Lower leg skin (tissue), 4 donors: ENCODE results near the gene USF1. TPM values are rescaled to one million over a fixed set of nuclear protein-coding genes. Genes with fewer than 3 reads are reported as not detected.
A peak's percentile ranks its signal among the peaks of the same experiment; 100 is the strongest.

Experiments used
- DNase-seq, 2 donors: peaks; one replicate each; pipeline ENCODE4 v3.0.0-alpha.2; 2019; ENCODE audit warnings: low spot score in 2 of 2
- H3K4me3 ChIP-seq: fragments of 200-600 bp; sonication (generic); 2 replicates; pipeline ENCODE4 v1.5.1; 2017; ENCODE audit warnings: mild to moderate bottlenecking, low read depth; ENCODE audit not compliant: poor library complexity, severe bottlenecking
- POLR2A ChIP-seq, 2 donors: fragments of 450-650 bp; IDR thresholded peaks; one replicate each; pipeline ENCODE4 v1.6.1; 2016 to 2017; ENCODE audit warnings: antibody characterized with exemption in 2 of 2, mild to moderate bottlenecking in 1 of 2, moderate library complexity in 1 of 2
- WGBS, 2 donors: methylation state at CpG; one replicate each; pipeline ENCODE4 v1.1.5; 2018; 5-methylcytosine and 5-hydroxymethylcytosine counted together
- intact Hi-C: fragments of 100-400 bp; cut with DNase I; formaldehyde crosslinking; loops from one replicate; pipeline ENCODE4 v1.15.0; 2023; ENCODE audit warnings: low total_unique reads
- total RNA-seq, 4 donors: library from RNA; depleted of rRNA; stranded (reverse); fragments of >200 nt; gene quantifications; one replicate each; pipeline ENCODE4 v1.1.0, GENCODE V29; 2016
- TF ChIP-seq, protein P1 (sequence below), 3 donors: fragments of 450-650 bp; IDR thresholded peaks; one replicate each; pipeline ENCODE4 v1.5.1; 2016; ENCODE audit warnings: antibody characterized with exemption in 3 of 3, mild to moderate bottlenecking in 3 of 3, moderate library complexity in 2 of 3

USF1 gene
- total RNA-seq, 4 donors from 2014 or later, result 35.3 to 59.4 (median 43.3) TPM

DNA sequence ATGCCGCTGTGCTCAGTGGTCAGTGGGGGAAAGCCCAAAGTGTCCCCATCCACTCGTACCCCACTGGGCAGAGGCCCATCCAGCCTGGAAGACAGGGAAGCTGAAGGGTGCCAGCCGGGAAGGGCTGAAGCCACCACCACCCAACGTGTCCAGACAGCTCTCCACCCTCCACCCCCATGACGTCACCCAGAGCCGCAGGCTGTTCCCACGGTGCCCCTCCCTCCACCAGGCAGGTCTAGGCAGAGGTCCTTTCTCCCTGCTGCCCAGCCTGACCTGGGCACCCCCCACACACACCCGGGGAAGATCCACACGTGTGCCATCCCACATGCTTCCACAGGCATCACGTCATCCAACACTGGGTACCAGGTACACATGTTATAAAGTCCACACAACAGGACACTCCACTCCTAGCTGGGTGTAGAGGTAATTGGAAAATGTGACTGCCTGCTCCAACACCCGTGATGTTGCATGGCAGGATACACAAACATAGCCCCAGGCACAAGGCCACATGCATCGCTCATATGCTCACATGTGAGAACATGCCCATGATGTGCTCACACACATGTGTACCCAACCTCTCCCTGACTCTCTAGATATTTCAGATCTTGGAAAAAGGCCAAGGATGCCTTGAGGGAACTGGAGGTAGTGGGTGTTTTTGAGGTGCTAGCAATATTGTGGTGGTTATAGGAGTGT lies 29.0 kb upstream of the USF1 start:
- intact Hi-C loops, result no loop called here
- 53 to 58% methylated on average over 11 to 12 of the region's 12 CpGs for WGBS, 2 donors
- H3K4me3 ChIP-seq, result no peak overlapping the region
- TF ChIP-seq, protein P1, sequence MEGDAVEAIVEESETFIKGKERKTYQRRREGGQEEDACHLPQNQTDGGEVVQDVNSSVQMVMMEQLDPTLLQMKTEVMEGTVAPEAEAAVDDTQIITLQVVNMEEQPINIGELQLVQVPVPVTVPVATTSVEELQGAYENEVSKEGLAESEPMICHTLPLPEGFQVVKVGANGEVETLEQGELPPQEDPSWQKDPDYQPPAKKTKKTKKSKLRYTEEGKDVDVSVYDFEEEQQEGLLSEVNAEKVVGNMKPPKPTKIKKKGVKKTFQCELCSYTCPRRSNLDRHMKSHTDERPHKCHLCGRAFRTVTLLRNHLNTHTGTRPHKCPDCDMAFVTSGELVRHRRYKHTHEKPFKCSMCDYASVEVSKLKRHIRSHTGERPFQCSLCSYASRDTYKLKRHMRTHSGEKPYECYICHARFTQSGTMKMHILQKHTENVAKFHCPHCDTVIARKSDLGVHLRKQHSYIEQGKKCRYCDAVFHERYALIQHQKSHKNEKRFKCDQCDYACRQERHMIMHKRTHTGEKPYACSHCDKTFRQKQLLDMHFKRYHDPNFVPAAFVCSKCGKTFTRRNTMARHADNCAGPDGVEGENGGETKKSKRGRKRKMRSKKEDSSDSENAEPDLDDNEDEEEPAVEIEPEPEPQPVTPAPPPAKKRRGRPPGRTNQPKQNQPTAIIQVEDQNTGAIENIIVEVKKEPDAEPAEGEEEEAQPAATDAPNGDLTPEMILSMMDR (IDR thresholded peaks at IDR 0.05), result no peak
- no peak for TF ChIP-seq POLR2A (IDR thresholded peaks at IDR 0.05)
- DNase-seq, result peak; percentile 72 to 93

DNA sequence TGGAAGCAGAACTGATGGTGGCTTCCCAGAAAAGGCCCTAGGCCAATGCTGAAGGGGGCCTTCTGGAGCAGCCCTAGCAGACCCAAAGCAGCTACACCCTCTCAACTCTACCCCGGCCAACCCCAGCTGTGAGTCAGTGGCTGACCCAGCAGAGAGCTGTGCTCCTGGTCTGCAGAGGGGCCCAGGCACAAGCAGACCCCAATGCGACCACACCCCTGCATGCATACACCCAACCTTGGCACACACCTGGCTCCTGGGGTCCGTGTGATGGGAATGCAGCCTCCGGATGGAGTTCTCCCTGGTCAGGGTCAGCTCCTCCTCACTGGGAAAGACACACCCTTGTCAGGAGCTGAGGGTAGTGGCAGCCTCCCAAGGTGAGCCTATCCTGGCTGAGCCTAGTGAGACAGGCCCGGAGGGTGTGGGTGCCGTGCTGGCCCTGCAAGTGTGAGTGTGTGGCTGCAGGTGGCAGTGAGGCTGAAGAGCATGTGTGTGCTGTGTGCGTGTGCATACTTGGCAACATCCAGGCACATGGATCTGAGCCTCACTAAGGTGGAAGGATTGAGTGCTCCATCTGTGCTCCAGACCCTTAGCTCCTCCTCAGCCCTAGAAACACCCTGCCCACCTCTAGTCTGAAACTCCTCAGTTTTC lies 27.8 kb upstream of the USF1 start:
- peak; percentile 76 to 92 for DNase-seq
- intact Hi-C loops, result no loop called here
- TF ChIP-seq, protein P1 (IDR thresholded peaks at IDR 0.05), result no peak
- TF ChIP-seq POLR2A (IDR thresholded peaks at IDR 0.05), result no peak
- no peak overlapping the region for H3K4me3 ChIP-seq
- WGBS, 2 donors, result 43 to 46% methylated on average over 3 to 7 of the region's 7 CpGs

DNA sequence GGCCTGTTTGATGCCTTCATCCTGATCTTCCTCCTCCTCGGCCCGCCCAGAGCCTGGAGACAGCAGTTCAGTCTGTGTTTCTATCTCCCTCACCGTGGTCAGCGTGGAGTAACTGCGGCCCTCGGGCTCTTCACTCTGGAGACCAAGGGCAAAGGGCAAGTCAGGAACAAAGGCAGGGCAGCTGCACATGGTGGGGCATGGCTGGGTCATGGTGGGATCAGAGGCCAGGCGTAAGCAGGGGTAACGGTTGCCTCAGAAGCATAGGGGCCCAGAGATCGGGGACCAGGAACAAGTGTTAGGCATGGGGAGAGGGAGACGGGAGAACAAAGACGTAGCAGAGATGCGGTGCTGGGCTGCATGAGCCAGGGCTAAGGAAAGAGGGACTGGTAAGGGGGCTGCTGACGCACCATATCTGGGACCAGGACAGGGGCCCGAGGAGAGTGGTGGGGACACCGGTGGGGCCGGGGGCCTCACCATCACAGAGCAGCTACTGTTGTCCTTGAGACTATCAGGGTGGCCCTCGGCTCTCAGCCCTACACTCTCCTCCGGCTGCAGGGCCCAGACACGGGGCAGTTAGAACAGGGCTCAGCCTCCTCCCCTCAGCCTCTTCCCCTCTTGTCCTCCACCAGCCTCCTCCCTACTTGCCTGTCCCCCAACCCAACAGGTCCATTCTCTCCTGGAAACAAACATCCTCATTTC lies 27.1 kb upstream of the USF1 start:
- 93 to 95% methylated on average over 19 of the region's 19 CpGs for WGBS, 2 donors
- intact Hi-C loops, result no loop called here
- DNase-seq, result no peak
- H3K4me3 ChIP-seq, result no peak overlapping the region
- no peak for TF ChIP-seq POLR2A (IDR thresholded peaks at IDR 0.05)
- TF ChIP-seq, protein P1 (IDR thresholded peaks at IDR 0.05), result no peak

DNA sequence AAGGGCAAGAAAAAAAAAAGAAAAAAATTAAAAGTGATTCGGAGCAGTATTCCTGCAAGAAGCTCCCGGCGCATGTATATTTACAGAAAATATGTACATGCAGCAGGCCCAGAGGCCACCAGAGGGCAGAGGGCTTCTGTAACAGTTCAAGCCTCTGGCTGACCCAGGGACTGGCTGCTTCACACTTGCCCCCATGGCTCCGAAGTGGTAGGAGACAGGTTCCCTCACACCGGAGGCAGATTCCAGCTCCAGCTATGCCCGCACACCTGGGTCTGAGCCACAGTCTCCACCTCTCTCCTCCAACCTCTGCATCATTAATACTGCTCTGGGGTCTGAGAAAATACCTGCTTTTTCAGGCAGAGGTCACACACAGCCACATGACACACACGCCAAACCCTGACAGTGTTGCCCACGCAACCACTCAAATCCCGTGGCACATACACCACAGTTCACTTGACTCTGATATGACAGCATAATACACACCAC lies 26.2 kb upstream of the USF1 start:
- 63 to 65% methylated on average over 9 of the region's 9 CpGs for WGBS, 2 donors
- TF ChIP-seq, protein P1 (IDR thresholded peaks at IDR 0.05), result no peak
- no peak for TF ChIP-seq POLR2A (IDR thresholded peaks at IDR 0.05)
- H3K4me3 ChIP-seq, result no peak overlapping the region
- intact Hi-C loops, result no loop called here
- no peak for DNase-seq

DNA sequence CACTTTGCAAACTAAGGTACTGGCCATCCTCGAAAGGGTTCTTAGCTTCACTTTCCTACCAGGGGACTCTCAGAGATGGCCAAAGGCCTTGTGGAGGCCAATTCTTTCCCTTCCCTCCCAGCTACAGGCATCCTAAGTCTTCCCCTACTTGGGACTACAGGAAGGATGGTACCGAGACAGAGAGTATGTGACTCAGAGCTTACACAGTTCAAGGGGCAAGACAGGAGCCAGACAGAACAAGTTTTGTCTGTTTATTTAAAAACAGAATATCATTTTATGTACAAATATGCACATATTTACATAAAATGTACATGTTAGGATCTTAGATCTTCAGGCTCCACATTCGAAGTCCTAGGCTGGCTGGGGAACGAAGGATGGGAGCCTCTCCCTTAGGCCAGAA lies 25.0 kb upstream of the USF1 start:
- DNase-seq, result no peak
- TF ChIP-seq POLR2A (IDR thresholded peaks at IDR 0.05), result no peak
- TF ChIP-seq, protein P1 (IDR thresholded peaks at IDR 0.05), result no peak
- intact Hi-C loops, result no loop called here
- WGBS, 2 donors, result 85 to 90% methylated on average over 4 of the region's 4 CpGs
- no peak overlapping the region for H3K4me3 ChIP-seq
